Ishikawa (cell line): ENCODE measurements around the gene PDCD1LG2.

ENCODE experiments used
- CEBPB ChIP-seq: IDR thresholded peaks from 2 replicates; pipeline ENCODE4 v1.6.1; 2012
- CREB1 ChIP-seq: IDR thresholded peaks from 2 replicates; pipeline ENCODE4 v1.6.1; 2012; ENCODE audit warnings: low read depth
- EGR1 ChIP-seq: IDR thresholded peaks from 2 replicates; pipeline ENCODE4 v1.6.1; 2012
- EP300 ChIP-seq: IDR thresholded peaks from 2 replicates; pipeline ENCODE4 v1.6.1; 2012; ENCODE audit warnings: borderline replicate concordance
- FOXM1 ChIP-seq: IDR thresholded peaks from 2 replicates; pipeline ENCODE4 v1.6.1; 2012; ENCODE audit warnings: low read depth, borderline replicate concordance
- NFIC ChIP-seq: IDR thresholded peaks from 2 replicates; pipeline ENCODE4 v1.6.1; 2012
- RAD21 ChIP-seq: IDR thresholded peaks from 2 replicates; pipeline ENCODE4 v1.6.1; 2012; ENCODE audit warnings: low read depth
- REST ChIP-seq: IDR thresholded peaks from 2 replicates; pipeline ENCODE4 v1.6.1; 2012; ENCODE audit warnings: low read depth, mild to moderate bottlenecking
- TAF1 ChIP-seq: IDR thresholded peaks from 2 replicates; pipeline ENCODE4 v1.6.1; 2012; ENCODE audit warnings: low read depth, mild to moderate bottlenecking
- USF1 ChIP-seq: IDR thresholded peaks from 2 replicates; pipeline ENCODE4 v1.6.1; 2012
- TF ChIP-seq, protein P1 (sequence below): IDR thresholded peaks from 2 replicates; pipeline ENCODE4 v1.6.1; 2012

GRCh38 chr9:5500441-5501235 is 9.7 kb upstream of the PDCD1LG2 start:
- TF ChIP-seq TAF1, result no peak
- TF ChIP-seq REST, result no peak
- no peak for TF ChIP-seq CREB1
- no peak for TF ChIP-seq USF1
- no peak for TF ChIP-seq CEBPB
- TF ChIP-seq, protein P1, sequence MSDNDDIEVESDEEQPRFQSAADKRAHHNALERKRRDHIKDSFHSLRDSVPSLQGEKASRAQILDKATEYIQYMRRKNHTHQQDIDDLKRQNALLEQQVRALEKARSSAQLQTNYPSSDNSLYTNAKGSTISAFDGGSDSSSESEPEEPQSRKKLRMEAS, result no peak
- no peak for TF ChIP-seq EP300
- no peak for TF ChIP-seq FOXM1
- no peak for TF ChIP-seq NFIC
- TF ChIP-seq RAD21, result no peak
- no peak for TF ChIP-seq EGR1
